ENCODE results near the gene CHST11. TPM values are rescaled to one million over a fixed set of nuclear protein-coding genes. Genes with fewer than 3 reads are reported as not detected.

The CHST11 gene
- total RNA-seq, 1 donor from 2014 or later: 44.3 TPM

- TF ChIP-seq CTCF (conservative IDR thresholded peaks at IDR 0.05; ENCODE audit: low read depth, low read length): no peak
- no peak overlapping the region for H3K4me3 ChIP-seq (ENCODE audit: low read depth, low read length)
- no peak for DNase-seq (ENCODE audit: low read depth)
These were observed 143.4 kb downstream of the CHST11 start for GRCh38 chr12:104600036-104600712.

- no peak overlapping the region for H3K4me3 ChIP-seq (ENCODE audit: low read depth, low read length)
- TF ChIP-seq CTCF (conservative IDR thresholded peaks at IDR 0.05; ENCODE audit: low read depth, low read length): no peak
- no peak for DNase-seq (ENCODE audit: low read depth)
These were observed 144.3 kb downstream of the CHST11 start for GRCh38 chr12:104600790-104601739.

- no peak for DNase-seq (ENCODE audit: low read depth)
- no peak overlapping the region for H3K4me3 ChIP-seq (ENCODE audit: low read depth, low read length)
- TF ChIP-seq CTCF (conservative IDR thresholded peaks at IDR 0.05; ENCODE audit: low read depth, low read length): no peak
These were observed 145.7 kb downstream of the CHST11 start for GRCh38 chr12:104602406-104602805.

- no peak for TF ChIP-seq CTCF (conservative IDR thresholded peaks at IDR 0.05; ENCODE audit: low read depth, low read length)
- no peak overlapping the region for H3K4me3 ChIP-seq (ENCODE audit: low read depth, low read length)
- no peak for DNase-seq (ENCODE audit: low read depth)
These were observed 146.1 kb downstream of the CHST11 start for GRCh38 chr12:104602896-104603295.

- TF ChIP-seq CTCF (conservative IDR thresholded peaks at IDR 0.05; ENCODE audit: low read depth, low read length): no peak
- no peak for DNase-seq (ENCODE audit: low read depth)
- no peak overlapping the region for H3K4me3 ChIP-seq (ENCODE audit: low read depth, low read length)
These were observed 146.8 kb downstream of the CHST11 start for GRCh38 chr12:104603545-104603973.

- H3K4me3 ChIP-seq (ENCODE audit: low read depth, low read length): peak overlapping the region; percentile 10
- peak; percentile 83 for DNase-seq (ENCODE audit: low read depth)
- TF ChIP-seq CTCF (conservative IDR thresholded peaks at IDR 0.05; ENCODE audit: low read depth, low read length): no peak
These were observed 147.6 kb downstream of the CHST11 start for GRCh38 chr12:104604070-104604994.
